Gastrocnemius medialis (tissue), 4 donors: ENCODE measurements around the gene PSAT1.

Source experiments
- POLR2A ChIP-seq, 2 donors: fragments of 450-650 bp; IDR thresholded peaks; one replicate each; pipeline ENCODE4 v1.6.1; 2017; ENCODE audit warnings: antibody characterized with exemption in 2 of 2, mild to moderate bottlenecking in 2 of 2, moderate library complexity in 2 of 2
- TF ChIP-seq, protein P1 (sequence below), 5 experiments: fragments of 450-650 bp in 3 of 5; fragments of 200-600 bp in 2 of 5; sonication (generic) in 2 of 5; IDR thresholded peaks in 4 of 5; conservative IDR thresholded peaks in 1 of 5; 1 replicate in 4 of 5; 2 replicates in 1 of 5; pipeline ENCODE4 v1.5.1; 2016 to 2019; ENCODE audit warnings: antibody characterized with exemption in 5 of 5, mild to moderate bottlenecking in 3 of 5, moderate library complexity in 3 of 5

DNA sequence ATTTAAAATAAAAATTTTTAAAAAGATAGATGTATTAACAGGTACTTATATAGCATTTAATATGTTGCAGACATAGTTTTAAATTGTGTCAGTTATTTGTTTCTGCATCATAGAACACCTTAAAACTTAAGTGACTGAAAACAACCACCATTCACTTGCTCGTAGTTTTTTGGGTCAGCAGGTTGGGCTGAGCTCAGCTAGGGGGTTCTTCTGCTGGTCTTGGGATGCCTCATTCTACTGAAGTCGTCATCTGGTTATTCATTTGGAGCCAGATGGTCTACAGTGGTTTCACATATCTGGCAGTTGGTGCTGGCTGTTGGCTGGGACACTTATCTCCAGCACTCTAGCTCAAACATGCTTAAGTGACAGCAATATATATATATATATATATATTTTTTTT lies 29.6 kb downstream of the PSAT1 start:
- TF ChIP-seq, protein P1, sequence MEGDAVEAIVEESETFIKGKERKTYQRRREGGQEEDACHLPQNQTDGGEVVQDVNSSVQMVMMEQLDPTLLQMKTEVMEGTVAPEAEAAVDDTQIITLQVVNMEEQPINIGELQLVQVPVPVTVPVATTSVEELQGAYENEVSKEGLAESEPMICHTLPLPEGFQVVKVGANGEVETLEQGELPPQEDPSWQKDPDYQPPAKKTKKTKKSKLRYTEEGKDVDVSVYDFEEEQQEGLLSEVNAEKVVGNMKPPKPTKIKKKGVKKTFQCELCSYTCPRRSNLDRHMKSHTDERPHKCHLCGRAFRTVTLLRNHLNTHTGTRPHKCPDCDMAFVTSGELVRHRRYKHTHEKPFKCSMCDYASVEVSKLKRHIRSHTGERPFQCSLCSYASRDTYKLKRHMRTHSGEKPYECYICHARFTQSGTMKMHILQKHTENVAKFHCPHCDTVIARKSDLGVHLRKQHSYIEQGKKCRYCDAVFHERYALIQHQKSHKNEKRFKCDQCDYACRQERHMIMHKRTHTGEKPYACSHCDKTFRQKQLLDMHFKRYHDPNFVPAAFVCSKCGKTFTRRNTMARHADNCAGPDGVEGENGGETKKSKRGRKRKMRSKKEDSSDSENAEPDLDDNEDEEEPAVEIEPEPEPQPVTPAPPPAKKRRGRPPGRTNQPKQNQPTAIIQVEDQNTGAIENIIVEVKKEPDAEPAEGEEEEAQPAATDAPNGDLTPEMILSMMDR (IDR thresholded peaks at IDR 0.05 in 4 of 5, conservative IDR thresholded peaks at IDR 0.05 in 1 of 5): no peak
- no peak for TF ChIP-seq POLR2A (IDR thresholded peaks at IDR 0.05)
